Panc1 (cell line): Measurements from ENCODE around the gene HSFX3.

Experiments used
- CTCF ChIP-seq: fragments of 450-650 bp; IDR thresholded peaks from 2 replicates; pipeline ENCODE4 v1.5.1; 2017; ENCODE audit warnings: mild to moderate bottlenecking
- POLR2AphosphoS5 ChIP-seq: IDR thresholded peaks from 2 replicates; pipeline ENCODE4 v1.6.1; 2012; ENCODE audit warnings: mild to moderate bottlenecking, low read depth, low read length, moderate library complexity
- REST ChIP-seq, 2 experiments: IDR thresholded peaks; 2 replicates each; pipeline ENCODE4 v1.6.1; 2011 to 2012; ENCODE audit warnings: low read depth in 2 of 2, control low read depth in 1 of 2, low read length in 1 of 2, mild to moderate bottlenecking in 1 of 2, moderate library complexity in 1 of 2; ENCODE audit not compliant: insufficient read depth in 1 of 2
- SIN3A ChIP-seq: IDR thresholded peaks from 2 replicates; pipeline ENCODE4 v1.6.1; 2012; ENCODE audit warnings: low read depth, mild to moderate bottlenecking, low read length, moderate library complexity, borderline replicate concordance; ENCODE audit not compliant: insufficient read depth
- TCF7L2 ChIP-seq: IDR thresholded peaks from 2 replicates; pipeline ENCODE4 v1.6.1; 2011; ENCODE audit warnings: mild to moderate bottlenecking, low read depth, low read length, inconsistent platforms

GRCh38 chrX:149528381-149528780, 21.3 kb downstream of the HSFX3 start:
- no peak for TF ChIP-seq CTCF
- TF ChIP-seq POLR2AphosphoS5 = no peak
- TF ChIP-seq TCF7L2 = no peak
- no peak for TF ChIP-seq SIN3A
- TF ChIP-seq REST (IDR thresholded peaks at IDR 0.05; ENCODE audit: insufficient read depth in 1 of 2, low read depth in 2 of 2, low read length in 1 of 2) = no peak
